Prostate gland (tissue), 2 donors: ENCODE data around the gene CELA3A. TPM values are rescaled to one million over a fixed set of nuclear protein-coding genes. Genes with fewer than 3 reads are reported as not detected.
"Not testable (repeated sequence)": the region's sequence is repeated elsewhere in the genome, so short reads cannot be mapped to it uniquely, and the experiment has no call there.

Source experiments
- DNase-seq: peaks from one replicate; pipeline ENCODE4 v3.0.0-alpha.2; 2019; ENCODE audit warnings: low spot score
- H3K27ac ChIP-seq, 2 donors: fragments of 200-600 bp; sonication (generic); 2 replicates each; pipeline ENCODE4 v1.5.1; 2017 to 2019
- H3K27me3 ChIP-seq: fragments of 200-600 bp; sonication (generic); replicated peaks from 2 replicates; pipeline ENCODE4 v1.5.1; 2019; ENCODE audit not compliant: insufficient read depth
- H3K36me3 ChIP-seq, 2 donors: fragments of 200-600 bp; sonication (generic); 1 replicate in 1 of 2; 2 replicates in 1 of 2; pipeline versions ENCODE4 v1.5.1 to v1.8.1; 2017 to 2019
- H3K4me1 ChIP-seq: fragments of 200-600 bp; sonication (generic); replicated peaks from 2 replicates; pipeline ENCODE4 v1.5.1; 2019
- H3K4me3 ChIP-seq, 2 donors: fragments of 200-600 bp; sonication (generic); 2 replicates each; pipeline ENCODE4 v1.5.1; 2017 to 2019
- H3K9me3 ChIP-seq: fragments of 200-600 bp; sonication (generic); 2 replicates; pipeline ENCODE4 v1.5.1; 2017
- CTCF ChIP-seq, 4 experiments: fragments of 200-600 bp in 2 of 4; fragments of 450-650 bp in 2 of 4; sonication (generic) in 2 of 4; IDR thresholded peaks; 1 replicate in 3 of 4; 2 replicates in 1 of 4; pipeline ENCODE4 v1.5.1; 2016 to 2019; ENCODE audit warnings: antibody characterized with exemption in 4 of 4, mild to moderate bottlenecking in 2 of 4, moderate library complexity in 2 of 4
- POLR2A ChIP-seq: fragments of 450-650 bp; IDR thresholded peaks from one replicate; pipeline ENCODE4 v1.6.1; 2016; ENCODE audit warnings: antibody characterized with exemption, mild to moderate bottlenecking
- POLR2AphosphoS5 ChIP-seq: sonication (generic); formaldehyde crosslinking; IDR thresholded peaks from one replicate; pipeline ENCODE4 v1.6.1; 2017; ENCODE audit warnings: antibody characterized with exemption
- WGBS: methylation state at CpG from one replicate; pipeline ENCODE4 v1.1.5; 2018; 5-methylcytosine and 5-hydroxymethylcytosine counted together
- intact Hi-C: fragments of 100-400 bp; cut with DNase I; formaldehyde crosslinking; loops from one replicate; pipeline ENCODE4 v1.14.2; 2022
- total RNA-seq, 2 donors: library from RNA; depleted of rRNA; stranded (reverse); fragments of >200 nt; gene quantifications; one replicate each; pipeline ENCODE4 v1.1.0, GENCODE V29; 2016

The CELA3A gene
- total RNA-seq, 2 donors from 2014 or later: not detected

GRCh38 chr1:22005261-22006149 lies 4.0 kb downstream of the CELA3A start:
- intact Hi-C loops, H3K27ac ChIP-seq, H3K4me3 ChIP-seq, H3K36me3 ChIP-seq, H3K4me1 ChIP-seq, H3K27me3 ChIP-seq, H3K9me3 ChIP-seq: not testable (repeated sequence)
- TF ChIP-seq CTCF (IDR thresholded peaks at IDR 0.05): peak in 1 of 4 experiments; percentile 39
- peak; percentile 21 for DNase-seq
- 68% methylated on average over 17 of the region's 18 CpGs for WGBS

- DNase-seq, H3K4me3 ChIP-seq, H3K27ac ChIP-seq, H3K36me3 ChIP-seq, H3K27me3 ChIP-seq, H3K9me3 ChIP-seq, intact Hi-C loops, H3K4me1 ChIP-seq: not testable (repeated sequence)
- WGBS: 84% methylated on average over 11 of the region's 13 CpGs
These were observed 5.3 kb downstream of the CELA3A start for GRCh38 chr1:22006736-22007135.

GRCh38 chr1:22007262-22007661 lies 5.8 kb downstream of the CELA3A start:
- DNase-seq, intact Hi-C loops, H3K4me3 ChIP-seq, H3K36me3 ChIP-seq, H3K27me3 ChIP-seq, H3K9me3 ChIP-seq, H3K4me1 ChIP-seq, H3K27ac ChIP-seq: not testable (repeated sequence)
- 68% methylated on average over 7 of the region's 10 CpGs for WGBS

GRCh38 chr1:22009566-22009965 lies 8.1 kb downstream of the CELA3A start:
- H3K9me3 ChIP-seq, H3K4me3 ChIP-seq, H3K36me3 ChIP-seq, DNase-seq, intact Hi-C loops, H3K27me3 ChIP-seq, H3K27ac ChIP-seq, H3K4me1 ChIP-seq: not testable (repeated sequence)
- WGBS: 95% methylated on average over 4 of the region's 11 CpGs

- 64% methylated on average over 4 of the region's 4 CpGs for WGBS
- H3K36me3 ChIP-seq, H3K4me3 ChIP-seq, H3K9me3 ChIP-seq, H3K4me1 ChIP-seq, DNase-seq, H3K27me3 ChIP-seq, H3K27ac ChIP-seq, intact Hi-C loops: not testable (repeated sequence)
These were observed 11.3 kb downstream of the CELA3A start for GRCh38 chr1:22012752-22013151.

- H3K4me3 ChIP-seq, H3K4me1 ChIP-seq, H3K27me3 ChIP-seq, H3K9me3 ChIP-seq, H3K27ac ChIP-seq, H3K36me3 ChIP-seq, intact Hi-C loops, DNase-seq: not testable (repeated sequence)
- 87% methylated on average over 13 of the region's 13 CpGs for WGBS
These were observed 13.2 kb downstream of the CELA3A start for GRCh38 chr1:22014575-22015206.

GRCh38 chr1:22018583-22019559 lies 17.4 kb downstream of the CELA3A start:
- H3K9me3 ChIP-seq: no peaks in the 10 kb centered on the region
- no peak for DNase-seq
- WGBS: 69% methylated on average over 10 of the region's 10 CpGs
- H3K27ac ChIP-seq: no peak overlapping the region
- no peaks in the 10 kb centered on the region for H3K27me3 ChIP-seq
- H3K36me3 ChIP-seq: no peaks in the 10 kb centered on the region
- no peak overlapping the region for H3K4me3 ChIP-seq
- no peak for TF ChIP-seq POLR2AphosphoS5
- no peak for TF ChIP-seq CTCF (IDR thresholded peaks at IDR 0.05)
- TF ChIP-seq POLR2A: no peak
- no peaks in the 10 kb centered on the region for H3K4me1 ChIP-seq
- intact Hi-C loops: no loop called here
